GM19023 (cell line): ENCODE results near the gene DPH2.

Source experiments
- ATAC-seq: cut with Tn5 transposase; IDR thresholded peaks from one replicate; pipeline ENCODE4 v1.9.1; 2021; ENCODE audit warnings: mild to moderate bottlenecking, moderate library complexity; ENCODE audit not compliant: unreplicated experiment

Gene DPH2

GRCh38 chr1:43969746-43970466 lies at the start of gene DPH2:
Gene DPH2 (plus strand): TSS chr1:43970010. CDS start chr1:43970176, 166 bp downstream.
- ATAC-seq = peak; percentile 78

DNA sequence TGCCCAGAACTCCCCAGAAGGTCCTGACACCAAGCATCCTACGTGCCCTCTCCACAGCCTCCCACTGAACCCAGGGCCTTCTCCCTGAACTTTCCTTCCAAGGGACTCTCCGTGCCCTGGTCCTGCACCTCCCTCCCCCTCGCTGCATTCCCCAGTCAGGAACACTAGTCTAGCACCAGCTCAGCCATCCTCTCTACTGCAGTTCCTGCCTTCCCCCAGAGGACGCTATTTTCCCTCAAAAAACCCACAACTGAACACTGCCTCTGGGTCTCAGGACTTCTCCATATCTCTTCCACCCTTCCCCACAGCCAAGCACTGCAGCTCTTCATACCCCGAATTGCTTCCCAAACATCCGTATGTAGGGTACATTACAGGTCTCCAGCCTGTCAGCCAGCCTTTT lies 48.8 kb upstream of the DPH2 start:
- no peak for ATAC-seq

DNA sequence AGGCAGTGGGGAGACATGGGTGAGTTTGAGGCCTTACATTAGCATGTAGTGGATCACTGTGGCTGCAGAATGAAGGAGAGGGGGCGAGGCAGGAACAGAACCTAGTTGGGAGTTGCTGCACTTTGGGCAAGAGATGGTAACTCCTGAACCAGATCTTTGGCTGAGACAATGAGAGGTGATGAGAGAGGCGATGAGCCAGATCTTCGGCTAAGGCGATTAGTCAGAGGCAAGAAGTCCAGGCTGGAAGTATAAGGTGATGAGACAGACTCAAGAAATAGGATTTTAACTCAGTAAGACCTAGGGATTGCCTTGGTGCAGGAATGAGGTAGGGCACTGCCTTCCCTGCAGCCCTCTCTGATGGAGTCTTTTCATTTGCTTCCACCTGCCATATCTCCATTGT lies 45.3 kb upstream of the DPH2 start:
- no peak for ATAC-seq

DNA sequence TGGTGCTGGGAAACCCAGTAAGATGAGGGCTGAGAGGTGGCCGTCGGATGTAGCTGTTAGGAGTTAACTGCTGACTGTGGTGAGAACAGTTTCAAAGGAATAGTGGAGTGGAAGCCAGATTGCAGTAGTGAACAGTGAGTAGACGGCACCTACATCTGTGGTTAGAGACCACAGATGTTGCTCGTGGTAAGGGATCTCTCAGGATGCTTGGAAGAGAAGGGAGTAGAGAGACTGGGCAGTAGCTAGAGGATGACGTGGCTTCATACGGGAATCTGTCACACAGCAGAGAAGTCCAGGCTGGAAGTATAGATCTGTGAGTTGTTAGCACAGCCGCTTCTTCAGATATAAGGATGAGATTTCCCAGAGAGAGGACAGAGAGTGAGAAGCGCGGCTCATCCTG lies 44.0 kb upstream of the DPH2 start:
- ATAC-seq = no peak

DNA sequence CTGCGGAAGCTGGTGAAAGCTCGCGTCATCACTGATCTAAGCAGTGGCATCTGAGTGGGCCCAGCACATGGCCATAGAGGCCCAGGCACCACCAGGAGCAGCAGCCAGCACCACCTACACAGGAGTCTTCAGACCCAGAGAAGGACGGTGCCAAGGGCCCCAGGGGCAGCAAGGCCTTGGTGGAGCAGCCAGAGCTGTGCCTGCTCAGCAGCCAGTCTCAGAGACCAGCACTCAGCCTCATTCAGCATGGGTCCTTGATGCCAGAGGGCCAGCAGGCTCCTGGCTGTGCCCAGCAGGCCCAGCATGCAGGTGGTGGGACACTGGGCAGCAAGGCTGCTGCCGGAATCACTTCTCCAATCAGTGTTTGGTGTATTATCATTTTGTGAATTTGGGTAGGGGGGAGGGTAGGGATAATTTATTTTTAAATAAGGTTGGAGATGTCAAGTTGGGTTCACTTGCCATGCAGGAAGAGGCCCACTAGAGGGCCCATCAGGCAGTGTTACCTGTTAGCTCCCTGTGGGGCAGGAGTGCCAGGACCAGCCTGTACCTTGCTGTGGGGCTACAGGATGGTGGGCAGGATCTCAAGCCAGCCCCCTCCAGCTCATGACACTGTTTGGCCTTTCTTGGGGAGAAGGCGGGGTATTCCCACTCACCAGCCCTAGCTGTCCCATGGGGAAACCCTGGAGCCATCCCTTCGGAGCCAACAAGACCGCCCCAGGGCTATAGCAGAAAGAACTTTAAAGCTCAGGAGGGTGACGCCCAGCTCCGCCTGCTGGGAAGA lies 39.5 kb upstream of the DPH2 start:
- no peak for ATAC-seq

- no peak for ATAC-seq
These were observed 38.9 kb upstream of the DPH2 start for GRCh38 chr1:43930949-43931275.

- ATAC-seq = no peak
These were observed 37.8 kb upstream of the DPH2 start for GRCh38 chr1:43931711-43932660.

- no peak for ATAC-seq
These were observed 36.9 kb upstream of the DPH2 start for GRCh38 chr1:43932786-43933385.

- ATAC-seq = no peak
These were observed 36.3 kb upstream of the DPH2 start, which contains the start of gene ARTN for GRCh38 chr1:43933386-43934100. Gene ARTN (plus strand): TSS chr1:43933801. CDS start chr1:43935657, 1,856 bp downstream.

DNA sequence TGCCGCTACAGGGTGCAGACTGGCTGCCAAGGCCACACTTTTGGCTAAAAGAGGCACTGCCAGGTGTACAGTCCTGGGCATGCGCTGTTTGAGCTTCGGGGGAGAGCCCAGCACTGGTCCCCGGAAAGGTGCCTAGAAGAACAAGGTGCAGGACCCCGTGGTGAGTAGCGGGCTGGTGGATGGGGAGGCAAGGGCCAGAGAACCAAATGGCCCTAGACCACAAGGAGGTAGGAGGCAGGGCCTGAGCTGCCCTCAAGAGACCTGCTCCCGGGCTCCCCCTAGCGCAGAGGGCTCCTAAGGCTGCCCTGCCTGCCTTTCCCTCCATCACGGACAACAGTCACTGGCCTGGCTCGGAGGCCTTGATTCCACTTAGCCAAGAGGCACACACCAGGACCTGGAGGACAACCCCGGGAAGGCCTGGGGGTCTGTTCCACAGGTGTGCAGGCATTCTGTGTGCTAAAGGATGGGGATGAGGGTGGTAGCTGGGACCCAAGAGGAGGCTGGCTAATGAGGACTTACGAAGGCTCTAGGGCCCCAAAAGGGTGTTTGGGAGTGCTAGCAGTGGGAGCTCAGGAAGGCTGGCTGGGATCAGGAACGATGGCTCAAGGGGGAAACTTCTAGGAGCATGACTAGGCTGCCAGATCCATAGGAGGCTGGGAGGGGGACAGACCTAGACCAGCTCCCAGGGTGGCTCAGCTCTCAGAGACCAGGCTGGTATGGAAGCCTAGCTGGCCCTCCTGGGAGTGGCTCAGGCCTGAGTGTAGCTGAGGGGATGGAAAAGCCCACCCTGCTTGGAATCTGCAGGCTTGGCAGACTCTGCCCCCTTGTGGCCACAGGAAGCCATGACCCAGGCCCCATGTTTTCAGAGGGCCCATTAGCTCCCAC lies 35.5 kb upstream of the DPH2 start:
- no peak for ATAC-seq

GRCh38 chr1:43934986-43935324 lies 34.9 kb upstream of the DPH2 start:
- no peak for ATAC-seq

DNA sequence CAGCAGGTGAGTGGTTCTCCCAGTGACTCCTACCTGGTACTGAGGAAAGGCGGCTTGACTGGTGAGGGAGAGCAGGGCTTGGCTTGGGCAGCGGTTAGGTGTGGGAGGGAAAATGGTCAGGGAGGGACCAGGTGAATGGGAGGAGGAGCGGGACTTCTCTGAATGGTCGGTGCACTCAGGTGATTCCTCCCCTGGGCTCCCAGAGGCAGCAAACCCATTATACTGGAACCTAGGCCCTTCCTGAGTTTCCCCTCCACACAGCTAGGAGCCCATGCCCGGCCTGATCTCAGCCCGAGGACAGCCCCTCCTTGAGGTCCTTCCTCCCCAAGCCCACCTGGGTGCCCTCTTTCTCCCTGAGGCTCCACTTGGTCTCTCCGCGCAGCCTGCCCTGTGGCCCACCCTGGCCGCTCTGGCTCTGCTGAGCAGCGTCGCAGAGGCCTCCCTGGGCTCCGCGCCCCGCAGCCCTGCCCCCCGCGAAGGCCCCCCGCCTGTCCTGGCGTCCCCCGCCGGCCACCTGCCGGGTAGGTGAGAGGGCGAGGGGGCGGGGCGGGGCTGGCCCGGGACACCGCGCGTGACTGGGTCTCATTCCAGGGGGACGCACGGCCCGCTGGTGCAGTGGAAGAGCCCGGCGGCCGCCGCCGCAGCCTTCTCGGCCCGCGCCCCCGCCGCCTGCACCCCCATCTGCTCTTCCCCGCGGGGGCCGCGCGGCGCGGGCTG lies 33.9 kb upstream of the DPH2 start:
- ATAC-seq = no peak

GRCh38 chr1:43936431-43937151 lies 33.2 kb upstream of the DPH2 start:
- no peak for ATAC-seq

GRCh38 chr1:43937179-43937865 lies 32.5 kb upstream of the DPH2 start:
- no peak for ATAC-seq

- ATAC-seq = no peak
These were observed 31.4 kb upstream of the DPH2 start for GRCh38 chr1:43938383-43938782.

DNA sequence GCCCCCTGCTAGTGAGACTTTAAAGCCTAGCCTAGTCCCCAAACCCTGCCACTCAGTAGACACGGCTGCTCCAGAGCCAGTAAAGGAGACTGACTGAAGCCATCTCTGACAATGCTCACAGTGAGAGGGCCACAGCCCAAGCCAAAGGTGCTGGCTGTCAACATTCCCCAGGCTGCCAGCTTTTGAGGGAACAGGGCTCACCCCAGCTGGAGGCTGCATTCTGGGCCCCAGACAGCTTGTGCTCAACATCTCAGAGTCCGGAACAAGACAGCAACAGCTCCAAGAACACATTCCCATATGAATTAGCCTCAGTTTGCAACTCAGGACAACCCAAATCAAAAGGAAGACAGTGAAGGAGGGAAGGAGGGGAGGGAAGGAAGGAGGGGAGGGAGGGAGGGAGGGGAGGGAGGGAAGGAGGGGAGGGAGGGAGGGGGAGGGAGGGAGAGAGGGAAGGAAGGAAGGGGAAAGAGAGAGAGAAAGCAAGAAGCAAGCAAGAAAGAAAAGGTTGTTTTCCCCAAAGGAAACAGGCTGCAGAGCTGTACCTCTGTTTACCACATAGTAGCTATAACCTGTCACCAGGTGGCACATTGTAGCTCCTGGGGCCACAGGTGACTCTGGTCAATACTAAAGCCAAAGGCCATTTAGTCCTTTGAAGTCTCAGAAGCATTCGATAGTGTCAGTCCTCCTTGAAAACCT lies 30.8 kb upstream of the DPH2 start:
- no peak for ATAC-seq

GRCh38 chr1:43942411-43942810 lies 27.4 kb upstream of the DPH2 start:
- ATAC-seq = no peak
